ENCODE data around the gene LRCH1. TPM values are rescaled to one million over a fixed set of nuclear protein-coding genes. Genes with fewer than 3 reads are reported as not detected.

The LRCH1 gene
- polyA plus RNA-seq, 2 donors: 2.1 to 4.3 TPM

GRCh38 chr13:46596466-46596865 is 43.5 kb downstream of the LRCH1 start:
- WGBS, 2 donors: 77 to 83% methylated on average over 6 of the region's 6 CpGs
- H3K36me3 ChIP-seq (ENCODE audit: control insufficient read depth in 2 of 2, insufficient read depth in 2 of 2, low read length in 1 of 2): no peaks in the 10 kb centered on the region
- peaks cover 0 to 11% of the 10 kb centered on the region in 2 donors for H3K4me1 ChIP-seq (ENCODE audit: control insufficient read depth in 2 of 2, insufficient read depth in 2 of 2, low read length in 1 of 2)
- peak overlapping the region; percentile 30 to 32 for H3K27ac ChIP-seq (ENCODE audit: low read depth in 2 of 2, low read length in 1 of 2)
- H3K9me3 ChIP-seq (ENCODE audit: control insufficient read depth in 2 of 2, insufficient read depth in 1 of 2, low read depth in 1 of 2, low read length in 1 of 2): no peaks in the 10 kb centered on the region
- H3K4me3 ChIP-seq (ENCODE audit: low read depth in 1 of 2, low read length in 2 of 2): no peak overlapping the region
- no peaks in the 10 kb centered on the region for H3K27me3 ChIP-seq (ENCODE audit: control insufficient read depth in 1 of 2, insufficient read depth in 2 of 2, low read length in 2 of 2)

GRCh38 chr13:46598140-46598819 is 45.3 kb downstream of the LRCH1 start:
- WGBS, 2 donors: 78% methylated on average over 7 of the region's 7 CpGs
- peaks cover 0 to 11% of the 10 kb centered on the region in 2 donors for H3K4me1 ChIP-seq (ENCODE audit: control insufficient read depth in 2 of 2, insufficient read depth in 2 of 2, low read length in 1 of 2)
- no peaks in the 10 kb centered on the region for H3K36me3 ChIP-seq (ENCODE audit: control insufficient read depth in 2 of 2, insufficient read depth in 2 of 2, low read length in 1 of 2)
- no peak overlapping the region for H3K27ac ChIP-seq (ENCODE audit: low read depth in 2 of 2, low read length in 1 of 2)
- H3K4me3 ChIP-seq (ENCODE audit: low read depth in 1 of 2, low read length in 2 of 2): no peak overlapping the region
- H3K9me3 ChIP-seq (ENCODE audit: control insufficient read depth in 2 of 2, insufficient read depth in 1 of 2, low read depth in 1 of 2, low read length in 1 of 2): no peaks in the 10 kb centered on the region
- no peaks in the 10 kb centered on the region for H3K27me3 ChIP-seq (ENCODE audit: control insufficient read depth in 1 of 2, insufficient read depth in 2 of 2, low read length in 2 of 2)

GRCh38 chr13:46598820-46599180 is 45.8 kb downstream of the LRCH1 start:
- Histone ChIP-seq H3K27me3 (ENCODE audit: control insufficient read depth in 1 of 2, insufficient read depth in 2 of 2, low read length in 2 of 2) (no peaks in the 10 kb centered on the region), H3K4me3 (ENCODE audit: low read depth in 1 of 2, low read length in 2 of 2) (no peak overlapping the region), H3K27ac (ENCODE audit: low read depth in 2 of 2, low read length in 1 of 2) (no peak overlapping the region), H3K36me3 (ENCODE audit: control insufficient read depth in 2 of 2, insufficient read depth in 2 of 2, low read length in 1 of 2) (no peaks in the 10 kb centered on the region), H3K4me1 (ENCODE audit: control insufficient read depth in 2 of 2, insufficient read depth in 2 of 2, low read length in 1 of 2) (peaks cover 0 to 8% of the 10 kb centered on the region in 2 donors), H3K9me3 (ENCODE audit: control insufficient read depth in 2 of 2, insufficient read depth in 1 of 2, low read depth in 1 of 2, low read length in 1 of 2) (no peaks in the 10 kb centered on the region)
- WGBS, 2 donors: 77 to 81% methylated on average over 2 of the region's 2 CpGs

- no peak overlapping the region for H3K4me3 ChIP-seq (ENCODE audit: low read depth in 1 of 2, low read length in 2 of 2)
- peaks cover 2 to 7% of the 10 kb centered on the region in 2 donors for H3K4me1 ChIP-seq (ENCODE audit: control insufficient read depth in 2 of 2, insufficient read depth in 2 of 2, low read length in 1 of 2)
- WGBS, 2 donors: 90% methylated on average over 3 of the region's 3 CpGs
- no peaks in the 10 kb centered on the region for H3K27me3 ChIP-seq (ENCODE audit: control insufficient read depth in 1 of 2, insufficient read depth in 2 of 2, low read length in 2 of 2)
- no peaks in the 10 kb centered on the region for H3K36me3 ChIP-seq (ENCODE audit: control insufficient read depth in 2 of 2, insufficient read depth in 2 of 2, low read length in 1 of 2)
- no peaks in the 10 kb centered on the region for H3K9me3 ChIP-seq (ENCODE audit: control insufficient read depth in 2 of 2, insufficient read depth in 1 of 2, low read depth in 1 of 2, low read length in 1 of 2)
- H3K27ac ChIP-seq (ENCODE audit: low read depth in 2 of 2, low read length in 1 of 2): peak overlapping the region in 1 of 2 donors; percentile 3
Observed at GRCh38 chr13:46600943-46601311, 48.0 kb downstream of the LRCH1 start.

- 92 to 93% methylated on average over 4 of the region's 4 CpGs for WGBS, 2 donors
- Histone ChIP-seq H3K9me3 (ENCODE audit: control insufficient read depth in 2 of 2, insufficient read depth in 1 of 2, low read depth in 1 of 2, low read length in 1 of 2) (no peaks in the 10 kb centered on the region), H3K4me1 (ENCODE audit: control insufficient read depth in 2 of 2, insufficient read depth in 2 of 2, low read length in 1 of 2) (peaks cover 2 to 7% of the 10 kb centered on the region in 2 donors), H3K36me3 (ENCODE audit: control insufficient read depth in 2 of 2, insufficient read depth in 2 of 2, low read length in 1 of 2) (no peaks in the 10 kb centered on the region), H3K27ac (ENCODE audit: low read depth in 2 of 2, low read length in 1 of 2) (no peak overlapping the region), H3K4me3 (ENCODE audit: low read depth in 1 of 2, low read length in 2 of 2) (no peak overlapping the region), H3K27me3 (ENCODE audit: control insufficient read depth in 1 of 2, insufficient read depth in 2 of 2, low read length in 2 of 2) (no peaks in the 10 kb centered on the region)
Observed at GRCh38 chr13:46602531-46602930, 49.6 kb downstream of the LRCH1 start.

- Histone ChIP-seq H3K4me1 (ENCODE audit: control insufficient read depth in 2 of 2, insufficient read depth in 2 of 2, low read length in 1 of 2) (peaks cover 2 to 9% of the 10 kb centered on the region in 2 donors), H3K4me3 (ENCODE audit: low read depth in 1 of 2, low read length in 2 of 2) (no peak overlapping the region), H3K27me3 (ENCODE audit: control insufficient read depth in 1 of 2, insufficient read depth in 2 of 2, low read length in 2 of 2) (no peaks in the 10 kb centered on the region), H3K9me3 (ENCODE audit: control insufficient read depth in 2 of 2, insufficient read depth in 1 of 2, low read depth in 1 of 2, low read length in 1 of 2) (no peaks in the 10 kb centered on the region), H3K36me3 (ENCODE audit: control insufficient read depth in 2 of 2, insufficient read depth in 2 of 2, low read length in 1 of 2) (no peaks in the 10 kb centered on the region), H3K27ac (ENCODE audit: low read depth in 2 of 2, low read length in 1 of 2) (no peak overlapping the region)
- 77 to 80% methylated on average over 4 of the region's 4 CpGs for WGBS, 2 donors
Observed at GRCh38 chr13:46603165-46603603, 50.2 kb downstream of the LRCH1 start.

GRCh38 chr13:46604226-46604990 is 51.4 kb downstream of the LRCH1 start:
- no peaks in the 10 kb centered on the region for H3K9me3 ChIP-seq (ENCODE audit: control insufficient read depth in 2 of 2, insufficient read depth in 1 of 2, low read depth in 1 of 2, low read length in 1 of 2)
- H3K27me3 ChIP-seq (ENCODE audit: control insufficient read depth in 1 of 2, insufficient read depth in 2 of 2, low read length in 2 of 2): no peaks in the 10 kb centered on the region
- peaks cover 2 to 9% of the 10 kb centered on the region in 2 donors for H3K4me1 ChIP-seq (ENCODE audit: control insufficient read depth in 2 of 2, insufficient read depth in 2 of 2, low read length in 1 of 2)
- WGBS, 2 donors: 64 to 71% methylated on average over 5 of the region's 5 CpGs
- H3K4me3 ChIP-seq (ENCODE audit: low read depth in 1 of 2, low read length in 2 of 2): no peak overlapping the region
- H3K36me3 ChIP-seq (ENCODE audit: control insufficient read depth in 2 of 2, insufficient read depth in 2 of 2, low read length in 1 of 2): no peaks in the 10 kb centered on the region
- H3K27ac ChIP-seq (ENCODE audit: low read depth in 2 of 2, low read length in 1 of 2): peak overlapping the region; percentile 21 to 52

GRCh38 chr13:46605076-46605824 is 52.3 kb downstream of the LRCH1 start:
- Histone ChIP-seq H3K4me1 (ENCODE audit: control insufficient read depth in 2 of 2, insufficient read depth in 2 of 2, low read length in 1 of 2) (peaks cover 2 to 9% of the 10 kb centered on the region in 2 donors), H3K36me3 (ENCODE audit: control insufficient read depth in 2 of 2, insufficient read depth in 2 of 2, low read length in 1 of 2) (no peaks in the 10 kb centered on the region), H3K9me3 (ENCODE audit: control insufficient read depth in 2 of 2, insufficient read depth in 1 of 2, low read depth in 1 of 2, low read length in 1 of 2) (no peaks in the 10 kb centered on the region), H3K27ac (ENCODE audit: low read depth in 2 of 2, low read length in 1 of 2) (no peak overlapping the region), H3K4me3 (ENCODE audit: low read depth in 1 of 2, low read length in 2 of 2) (no peak overlapping the region), H3K27me3 (ENCODE audit: control insufficient read depth in 1 of 2, insufficient read depth in 2 of 2, low read length in 2 of 2) (no peaks in the 10 kb centered on the region)
- WGBS, 2 donors: 27 to 33% methylated on average over 4 of the region's 4 CpGs

- H3K9me3 ChIP-seq (ENCODE audit: control insufficient read depth in 2 of 2, insufficient read depth in 1 of 2, low read depth in 1 of 2, low read length in 1 of 2): no peaks in the 10 kb centered on the region
- no peaks in the 10 kb centered on the region for H3K27me3 ChIP-seq (ENCODE audit: control insufficient read depth in 1 of 2, insufficient read depth in 2 of 2, low read length in 2 of 2)
- peak overlapping the region in 1 of 2 donors; percentile 34 for H3K27ac ChIP-seq (ENCODE audit: low read depth in 2 of 2, low read length in 1 of 2)
- no peak overlapping the region for H3K4me3 ChIP-seq (ENCODE audit: low read depth in 1 of 2, low read length in 2 of 2)
- 74 to 76% methylated on average over 3 of the region's 3 CpGs for WGBS, 2 donors
- H3K4me1 ChIP-seq (ENCODE audit: control insufficient read depth in 2 of 2, insufficient read depth in 2 of 2, low read length in 1 of 2): peaks cover 2 to 6% of the 10 kb centered on the region in 2 donors
- H3K36me3 ChIP-seq (ENCODE audit: control insufficient read depth in 2 of 2, insufficient read depth in 2 of 2, low read length in 1 of 2): no peaks in the 10 kb centered on the region
Observed at GRCh38 chr13:46605825-46606554, 53.0 kb downstream of the LRCH1 start.
